IPS-15b (cell line): ENCODE data around the gene LMF1.

ENCODE experiments used
- H3K27me3 ChIP-seq: one replicate; pipeline ENCODE4 v1.6.1; 2013; ENCODE audit warnings: low read length; ENCODE audit not compliant: control insufficient read depth, insufficient read depth
- H3K36me3 ChIP-seq: one replicate; pipeline ENCODE4 v1.6.1; 2013; ENCODE audit warnings: low read length; ENCODE audit not compliant: control insufficient read depth, insufficient read depth
- H3K4me1 ChIP-seq: one replicate; pipeline ENCODE4 v1.6.1; 2013; ENCODE audit warnings: mild to moderate bottlenecking, low read length; ENCODE audit not compliant: control insufficient read depth, insufficient read depth
- H3K4me3 ChIP-seq: one replicate; pipeline ENCODE4 v1.5.1; 2013; ENCODE audit warnings: low read depth, low read length
- H3K9ac ChIP-seq: one replicate; pipeline ENCODE4 v1.6.1; 2013; ENCODE audit warnings: low read depth, mild to moderate bottlenecking, low read length
- H3K9me3 ChIP-seq: one replicate; pipeline ENCODE4 v1.6.1; 2013; ENCODE audit warnings: mild to moderate bottlenecking, low read length; ENCODE audit not compliant: control insufficient read depth, insufficient read depth

Gene LMF1

GRCh38 chr16:836221-836620 lies 134.6 kb downstream of the LMF1 start:
- H3K4me3 ChIP-seq, result no peak overlapping the region
- no peaks in the 10 kb centered on the region for H3K9me3 ChIP-seq
- no peak overlapping the region for H3K9ac ChIP-seq
- no peaks in the 10 kb centered on the region for H3K27me3 ChIP-seq
- no peaks in the 10 kb centered on the region for H3K4me1 ChIP-seq
- H3K36me3 ChIP-seq, result no peaks in the 10 kb centered on the region

DNA sequence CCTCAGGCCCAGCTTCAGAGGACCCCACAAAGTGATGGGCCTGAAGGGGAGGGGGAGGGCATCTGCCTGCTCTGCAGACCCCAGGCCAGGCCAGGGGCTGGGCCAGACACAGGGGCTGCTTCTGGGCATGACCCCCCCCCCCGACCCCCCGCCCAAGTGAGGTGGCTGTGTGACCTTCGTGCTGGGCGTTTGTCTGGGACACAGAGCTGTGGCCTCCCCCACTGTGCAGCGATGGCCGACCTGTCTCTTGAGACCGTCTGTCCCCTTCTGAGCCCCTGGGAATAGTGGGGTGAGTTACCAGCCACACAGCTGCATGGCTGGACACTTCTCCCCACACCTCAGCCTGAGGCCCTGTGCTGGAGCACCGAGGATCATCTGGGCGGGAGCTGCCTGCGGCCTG lies 135.4 kb downstream of the LMF1 start:
- Histone ChIP-seq H3K4me3 (no peak overlapping the region), H3K27me3 (no peaks in the 10 kb centered on the region), H3K9ac (no peak overlapping the region), H3K4me1 (no peaks in the 10 kb centered on the region), H3K36me3 (no peaks in the 10 kb centered on the region), H3K9me3 (no peaks in the 10 kb centered on the region)

DNA sequence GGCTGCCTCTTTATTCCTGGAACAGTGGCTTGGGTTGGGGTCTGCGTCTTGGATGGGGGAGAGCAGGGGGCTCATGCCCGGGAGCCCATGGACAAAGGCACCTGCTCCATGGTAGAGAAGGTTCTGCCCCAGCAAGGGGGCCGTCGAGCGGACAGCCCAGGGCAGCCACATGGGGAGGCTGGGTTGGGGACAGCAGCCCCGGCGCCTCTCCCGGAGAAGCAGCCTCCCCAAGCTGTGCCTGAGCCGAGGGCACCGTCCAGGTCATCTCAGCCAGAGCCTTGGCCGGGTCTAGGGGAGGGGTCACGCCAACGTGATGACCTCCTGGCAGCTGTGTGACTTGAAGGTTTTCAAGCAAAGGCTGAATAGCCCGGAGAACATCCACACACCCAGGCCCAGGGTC lies 137.4 kb downstream of the LMF1 start:
- Histone ChIP-seq H3K9ac (no peak overlapping the region), H3K36me3 (no peaks in the 10 kb centered on the region), H3K9me3 (no peaks in the 10 kb centered on the region), H3K4me3 (no peak overlapping the region), H3K4me1 (no peaks in the 10 kb centered on the region), H3K27me3 (no peaks in the 10 kb centered on the region)

GRCh38 chr16:832652-833336 lies 138.0 kb downstream of the LMF1 start:
- no peak overlapping the region for H3K4me3 ChIP-seq
- no peaks in the 10 kb centered on the region for H3K27me3 ChIP-seq
- no peak overlapping the region for H3K9ac ChIP-seq
- H3K9me3 ChIP-seq, result no peaks in the 10 kb centered on the region
- no peaks in the 10 kb centered on the region for H3K36me3 ChIP-seq
- no peaks in the 10 kb centered on the region for H3K4me1 ChIP-seq

DNA sequence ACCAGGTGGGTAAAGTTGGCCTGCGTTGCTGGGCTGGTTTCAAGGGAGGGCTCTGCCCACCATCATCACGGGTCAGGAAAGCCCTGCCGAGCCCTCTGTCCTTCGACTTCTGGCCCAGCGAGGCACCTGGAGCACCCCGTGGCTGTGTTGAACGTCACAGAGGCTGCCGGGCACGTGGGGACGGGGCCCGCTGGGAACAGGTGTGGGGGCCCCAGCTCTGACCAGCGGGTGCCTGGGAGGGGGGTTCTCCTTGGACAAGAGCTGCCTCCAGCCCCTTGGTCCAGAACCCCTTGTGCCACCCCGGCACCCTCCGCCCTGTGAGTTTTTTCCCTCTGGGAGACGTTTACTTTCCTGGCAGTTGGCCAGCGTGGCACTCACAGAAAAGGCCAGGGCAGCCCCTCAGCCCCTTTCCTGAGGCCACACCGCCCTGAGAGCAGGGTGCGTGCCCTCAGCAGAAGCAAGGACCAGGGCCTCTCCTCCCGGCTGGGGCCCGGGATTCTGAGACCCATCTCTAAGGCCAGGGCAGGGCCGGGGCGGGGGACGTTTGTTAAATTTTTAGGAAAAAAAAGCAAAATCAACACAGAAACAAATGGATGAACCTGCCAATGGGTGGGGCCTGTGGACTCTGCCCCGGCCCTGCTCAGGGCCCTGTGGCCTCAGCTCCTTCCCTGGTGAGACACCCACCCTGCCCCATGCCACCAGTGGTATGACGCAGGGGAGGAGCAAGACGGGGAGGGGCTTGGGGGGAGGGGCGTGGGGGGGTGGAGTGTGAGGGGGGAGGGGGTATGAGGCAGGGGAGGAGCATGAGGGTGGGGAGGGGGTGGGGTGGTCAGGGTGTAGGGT lies 139.0 kb downstream of the LMF1 start:
- no peaks in the 10 kb centered on the region for H3K27me3 ChIP-seq
- no peak overlapping the region for H3K9ac ChIP-seq
- H3K4me1 ChIP-seq, result no peaks in the 10 kb centered on the region
- H3K4me3 ChIP-seq, result no peak overlapping the region
- H3K36me3 ChIP-seq, result no peaks in the 10 kb centered on the region
- H3K9me3 ChIP-seq, result no peaks in the 10 kb centered on the region

DNA sequence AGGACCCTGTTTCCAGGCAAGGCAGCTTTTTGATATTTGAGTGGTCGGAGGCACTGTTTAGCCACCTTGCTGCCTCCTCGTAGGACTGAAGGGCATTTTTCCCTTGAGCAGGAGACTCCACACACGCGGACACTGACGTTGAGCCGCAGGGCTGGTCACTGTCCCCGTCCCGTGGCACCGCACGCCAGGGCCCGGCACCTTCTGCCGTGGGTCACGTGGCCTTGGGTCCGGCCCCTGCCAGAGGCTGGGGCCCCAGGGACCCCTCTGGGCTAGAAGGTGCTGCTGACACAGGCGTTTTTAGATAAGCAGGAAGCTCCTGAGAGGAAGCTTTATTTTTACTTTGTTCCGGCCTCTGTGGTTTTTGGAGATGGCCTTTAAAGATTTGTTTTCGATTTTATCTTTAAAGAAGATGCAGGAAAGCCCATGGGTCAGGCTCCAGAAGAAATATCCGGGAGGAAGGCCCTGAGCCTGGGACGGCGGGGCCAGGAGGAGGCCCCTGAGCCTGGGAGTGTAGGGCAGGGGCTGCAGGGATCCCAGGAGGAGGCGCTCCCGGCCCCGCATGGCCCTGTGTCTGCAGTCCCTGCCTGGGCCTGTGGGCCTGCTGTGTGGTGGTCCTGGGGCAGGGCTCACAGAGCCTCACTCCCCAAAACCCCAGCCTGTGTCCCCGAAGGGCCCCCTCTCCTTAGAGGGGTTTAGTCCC lies 139.8 kb downstream of the LMF1 start:
- Histone ChIP-seq H3K9ac (no peak overlapping the region), H3K36me3 (no peaks in the 10 kb centered on the region), H3K9me3 (no peaks in the 10 kb centered on the region), H3K27me3 (no peaks in the 10 kb centered on the region), H3K4me3 (no peak overlapping the region), H3K4me1 (no peaks in the 10 kb centered on the region)

GRCh38 chr16:830107-830870 lies 140.5 kb downstream of the LMF1 start:
- Histone ChIP-seq H3K9ac (no peak overlapping the region), H3K27me3 (no peaks in the 10 kb centered on the region), H3K36me3 (no peaks in the 10 kb centered on the region), H3K4me1 (no peaks in the 10 kb centered on the region), H3K4me3 (no peak overlapping the region), H3K9me3 (no peaks in the 10 kb centered on the region)

DNA sequence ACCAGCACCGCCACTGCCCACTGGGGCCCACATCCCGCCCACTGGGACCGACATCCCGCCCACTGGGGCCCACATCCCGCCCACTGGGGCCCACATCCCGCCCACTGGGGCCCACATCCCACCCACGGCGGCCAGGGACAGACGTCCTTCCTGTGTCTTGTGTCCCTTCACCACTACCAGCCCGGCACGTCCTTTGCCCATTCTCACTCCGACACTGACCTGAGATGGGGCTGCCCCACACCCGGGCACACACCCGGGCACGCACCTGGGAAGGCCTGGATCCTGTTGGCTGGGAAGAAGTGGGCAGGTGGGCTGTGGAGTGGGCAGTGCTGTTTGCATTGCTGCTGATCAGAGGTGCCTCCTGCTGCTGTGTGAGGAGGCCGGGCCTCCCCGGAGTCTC lies 141.9 kb downstream of the LMF1 start:
- Histone ChIP-seq H3K9ac (no peak overlapping the region), H3K4me3 (no peak overlapping the region), H3K4me1 (no peaks in the 10 kb centered on the region), H3K27me3 (no peaks in the 10 kb centered on the region), H3K36me3 (no peaks in the 10 kb centered on the region), H3K9me3 (no peaks in the 10 kb centered on the region)

DNA sequence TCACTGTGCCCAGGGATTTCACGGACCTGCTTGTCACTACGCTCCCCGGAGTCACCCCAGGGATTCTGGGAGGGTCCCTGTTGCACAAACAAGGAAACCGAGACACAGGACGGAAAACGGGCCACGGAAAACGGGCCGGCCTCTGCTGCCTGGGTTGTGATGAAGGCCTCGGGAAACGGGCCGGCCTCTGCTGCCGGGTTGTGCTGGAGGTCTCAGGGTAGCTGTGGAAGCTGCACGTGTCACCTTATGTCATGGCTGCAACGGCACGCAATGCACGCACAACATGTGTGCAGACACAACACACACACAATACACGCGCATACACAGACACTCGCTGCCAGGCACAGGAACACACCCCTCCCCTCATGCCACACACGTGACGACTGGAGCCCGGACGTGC lies 143.3 kb downstream of the LMF1 start:
- Histone ChIP-seq H3K4me3 (no peak overlapping the region), H3K4me1 (no peaks in the 10 kb centered on the region), H3K9ac (no peak overlapping the region), H3K36me3 (no peaks in the 10 kb centered on the region), H3K27me3 (no peaks in the 10 kb centered on the region), H3K9me3 (no peaks in the 10 kb centered on the region)

- Histone ChIP-seq H3K27me3 (no peaks in the 10 kb centered on the region), H3K4me3 (no peak overlapping the region)
These were observed 145.3 kb downstream of the LMF1 start for GRCh38 chr16:825341-826061.

DNA sequence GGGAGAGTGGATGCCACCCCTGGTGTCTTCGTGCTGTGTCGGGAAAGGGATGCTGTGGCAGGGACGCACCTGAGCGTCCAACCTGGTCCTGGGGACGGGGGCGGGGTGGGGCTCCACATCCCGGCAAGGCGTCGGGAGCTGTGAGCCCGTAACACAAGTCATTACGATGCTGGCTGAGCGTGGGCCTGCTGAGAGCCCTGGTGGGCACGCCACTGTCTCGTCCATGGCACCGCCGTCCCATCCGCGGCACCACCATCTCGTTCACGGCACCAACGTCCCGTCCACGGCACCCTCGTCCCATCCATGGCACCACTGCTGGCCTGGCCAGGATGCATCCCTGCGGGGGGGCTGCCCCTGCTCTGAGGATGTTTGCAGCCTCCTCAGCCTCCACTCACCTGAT lies 146.2 kb downstream of the LMF1 start:
- Histone ChIP-seq H3K4me3 (no peak overlapping the region), H3K27me3 (no peaks in the 10 kb centered on the region), H3K9ac (no peak overlapping the region), H3K9me3 (no peaks in the 10 kb centered on the region), H3K36me3 (no peaks in the 10 kb centered on the region), H3K4me1 (no peaks in the 10 kb centered on the region)

More at GRCh38 chr16:825341-826061, 145.3 kb downstream of the LMF1 start:
- H3K4me1 ChIP-seq, result no peaks in the 10 kb centered on the region
- H3K9ac ChIP-seq, result no peak overlapping the region
- H3K36me3 ChIP-seq, result no peaks in the 10 kb centered on the region
- H3K9me3 ChIP-seq, result no peaks in the 10 kb centered on the region
